Osteoblast (primary cell): ENCODE results near the gene IL10RA. TPM values are rescaled to one million over a fixed set of nuclear protein-coding genes. Genes with fewer than 3 reads are reported as not detected.

ENCODE experiments used
- DNase-seq: peaks from one replicate; pipeline ENCODE4 v3.0.0; 2011; ENCODE audit warnings: low spot score, mixed read lengths; ENCODE audit not compliant: insufficient read length; ENCODE audit errors: missing footprints
- H2AFZ ChIP-seq: 2 replicates; pipeline ENCODE4 v1.6.0; 2011; ENCODE audit warnings: mild to moderate bottlenecking, low read length
- H3K27ac ChIP-seq: 2 replicates; pipeline ENCODE4 v1.5.1; 2011; ENCODE audit warnings: mild to moderate bottlenecking, low read depth, low read length, moderate library complexity
- H3K27me3 ChIP-seq: 2 replicates; pipeline ENCODE4 v1.6.0; 2012; ENCODE audit warnings: mild to moderate bottlenecking, control low read depth, inconsistent platforms, low read length, moderate library complexity; ENCODE audit not compliant: insufficient read depth
- H3K36me3 ChIP-seq: 2 replicates; pipeline ENCODE4 v1.5.1; 2011; ENCODE audit warnings: mild to moderate bottlenecking, low read length, control low read depth, moderate library complexity; ENCODE audit not compliant: insufficient read depth
- H3K4me1 ChIP-seq: 2 replicates; pipeline ENCODE4 v1.5.1; 2011; ENCODE audit warnings: mild to moderate bottlenecking, low read length, control low read depth, moderate library complexity; ENCODE audit not compliant: insufficient read depth
- H3K4me2 ChIP-seq: 2 replicates; pipeline ENCODE4 v1.6.0; 2011; ENCODE audit warnings: mild to moderate bottlenecking, low read length; ENCODE audit not compliant: insufficient read depth
- H3K4me3 ChIP-seq: fragments of 200-600 bp; sonication (generic); 3 replicates; pipeline ENCODE4 v1.5.1; 2012; ENCODE audit warnings: mild to moderate bottlenecking, low read length, inconsistent platforms; ENCODE audit not compliant: insufficient read depth
- H3K79me2 ChIP-seq: 2 replicates; pipeline ENCODE4 v1.6.0; 2012; ENCODE audit warnings: mild to moderate bottlenecking, low read length, control low read depth, inconsistent platforms; ENCODE audit not compliant: insufficient read depth
- H3K9me3 ChIP-seq: 2 replicates; pipeline ENCODE4 v1.5.1; 2011; ENCODE audit warnings: low read depth, low read length, control low read depth
- H4K20me1 ChIP-seq: 2 replicates; pipeline ENCODE4 v1.6.0; 2012; ENCODE audit warnings: mild to moderate bottlenecking, low read length, control low read depth; ENCODE audit not compliant: insufficient read depth
- total RNA-seq: library from RNA; depleted of rRNA; stranded (reverse); fragments of >200 nt; gene quantifications from 2 replicates; pipeline ENCODE4 v1.2.3, GENCODE V29; 2012
- TF ChIP-seq, protein P1 (sequence below): IDR thresholded peaks from 2 replicates; pipeline ENCODE4 v1.5.1; 2011; ENCODE audit warnings: mild to moderate bottlenecking, low read depth, low read length, moderate library complexity; ENCODE audit errors: extremely low read depth

Gene IL10RA
- total RNA-seq, 1 donor, result 1.1 TPM

DNA sequence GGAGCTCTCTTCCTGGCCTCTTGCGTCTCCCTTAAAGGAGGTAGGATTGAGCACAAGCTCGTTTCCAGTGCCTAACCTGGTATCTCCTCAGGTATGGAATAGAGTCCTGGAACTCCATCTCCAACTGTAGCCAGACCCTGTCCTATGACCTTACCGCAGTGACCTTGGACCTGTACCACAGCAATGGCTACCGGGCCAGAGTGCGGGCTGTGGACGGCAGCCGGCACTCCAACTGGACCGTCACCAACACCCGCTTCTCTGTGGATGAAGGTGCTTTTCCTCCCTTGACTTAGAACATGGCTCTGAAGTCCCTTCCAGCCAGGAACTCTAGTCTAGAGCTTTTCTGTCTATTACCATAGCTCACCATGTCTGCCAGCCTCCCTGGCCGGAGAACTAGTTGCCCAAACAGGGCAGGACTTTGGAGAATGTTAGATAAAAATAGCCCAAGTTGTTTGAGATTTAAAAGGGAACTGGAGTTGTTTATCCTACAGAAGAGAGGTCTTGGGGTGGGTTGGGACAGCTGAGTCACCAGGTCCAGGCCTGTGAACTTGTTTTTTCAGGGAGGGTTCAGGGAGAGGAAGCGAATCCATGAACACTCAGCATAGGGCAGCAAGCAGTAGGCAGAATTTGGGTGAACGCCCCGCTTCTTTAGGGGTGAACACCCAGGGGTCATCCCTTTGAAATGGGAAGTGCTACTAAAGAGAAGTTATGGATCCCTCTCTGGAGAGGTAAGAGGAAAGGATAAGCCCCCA is 3.3 kb downstream of the IL10RA start:
- H2AFZ ChIP-seq, result no peak overlapping the region

DNA sequence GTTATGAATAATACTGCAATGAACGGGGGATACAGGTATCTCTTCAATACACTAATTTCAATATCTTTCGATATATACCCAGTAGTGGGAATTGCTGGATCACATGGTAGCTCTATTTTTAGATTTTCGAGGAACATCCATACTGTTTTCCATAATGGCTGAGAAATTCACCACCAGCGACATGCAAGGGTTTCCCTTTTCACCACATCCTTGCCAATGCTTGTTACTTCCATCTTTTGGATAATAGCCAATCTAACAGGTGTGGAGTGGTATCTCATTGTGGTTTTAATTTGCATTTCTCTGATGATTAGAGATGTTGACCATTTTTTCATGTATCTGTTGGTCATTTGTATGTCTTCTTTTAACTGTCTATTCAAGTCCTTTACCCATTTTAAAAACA is 5.9 kb downstream of the IL10RA start:
- H3K79me2 ChIP-seq, result no peaks in the 10 kb centered on the region
- no peak for DNase-seq
- H3K27ac ChIP-seq, result no peak overlapping the region
- no peak overlapping the region for H3K4me2 ChIP-seq
- H2AFZ ChIP-seq, result no peak overlapping the region
- H3K36me3 ChIP-seq, result no peaks in the 10 kb centered on the region
- H3K4me3 ChIP-seq, result no peak overlapping the region
- no peaks in the 10 kb centered on the region for H3K4me1 ChIP-seq
- H3K9me3 ChIP-seq, result no peaks in the 10 kb centered on the region
- TF ChIP-seq, protein P1, sequence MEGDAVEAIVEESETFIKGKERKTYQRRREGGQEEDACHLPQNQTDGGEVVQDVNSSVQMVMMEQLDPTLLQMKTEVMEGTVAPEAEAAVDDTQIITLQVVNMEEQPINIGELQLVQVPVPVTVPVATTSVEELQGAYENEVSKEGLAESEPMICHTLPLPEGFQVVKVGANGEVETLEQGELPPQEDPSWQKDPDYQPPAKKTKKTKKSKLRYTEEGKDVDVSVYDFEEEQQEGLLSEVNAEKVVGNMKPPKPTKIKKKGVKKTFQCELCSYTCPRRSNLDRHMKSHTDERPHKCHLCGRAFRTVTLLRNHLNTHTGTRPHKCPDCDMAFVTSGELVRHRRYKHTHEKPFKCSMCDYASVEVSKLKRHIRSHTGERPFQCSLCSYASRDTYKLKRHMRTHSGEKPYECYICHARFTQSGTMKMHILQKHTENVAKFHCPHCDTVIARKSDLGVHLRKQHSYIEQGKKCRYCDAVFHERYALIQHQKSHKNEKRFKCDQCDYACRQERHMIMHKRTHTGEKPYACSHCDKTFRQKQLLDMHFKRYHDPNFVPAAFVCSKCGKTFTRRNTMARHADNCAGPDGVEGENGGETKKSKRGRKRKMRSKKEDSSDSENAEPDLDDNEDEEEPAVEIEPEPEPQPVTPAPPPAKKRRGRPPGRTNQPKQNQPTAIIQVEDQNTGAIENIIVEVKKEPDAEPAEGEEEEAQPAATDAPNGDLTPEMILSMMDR, result no peak
- no peaks in the 10 kb centered on the region for H4K20me1 ChIP-seq
- peaks cover 6% of the 10 kb centered on the region for H3K27me3 ChIP-seq

More for the DNA sequence above, 3.3 kb downstream of the IL10RA start:
- TF ChIP-seq, protein P1, result no peak
- Histone ChIP-seq H3K79me2 (no peaks in the 10 kb centered on the region), H3K4me1 (no peaks in the 10 kb centered on the region), H3K36me3 (no peaks in the 10 kb centered on the region), H3K27me3 (peaks cover 23% of the 10 kb centered on the region), H4K20me1 (no peaks in the 10 kb centered on the region), H3K4me2 (no peak overlapping the region), H3K4me3 (no peak overlapping the region), H3K9me3 (no peaks in the 10 kb centered on the region), H3K27ac (no peak overlapping the region)
- no peak for DNase-seq

DNA sequence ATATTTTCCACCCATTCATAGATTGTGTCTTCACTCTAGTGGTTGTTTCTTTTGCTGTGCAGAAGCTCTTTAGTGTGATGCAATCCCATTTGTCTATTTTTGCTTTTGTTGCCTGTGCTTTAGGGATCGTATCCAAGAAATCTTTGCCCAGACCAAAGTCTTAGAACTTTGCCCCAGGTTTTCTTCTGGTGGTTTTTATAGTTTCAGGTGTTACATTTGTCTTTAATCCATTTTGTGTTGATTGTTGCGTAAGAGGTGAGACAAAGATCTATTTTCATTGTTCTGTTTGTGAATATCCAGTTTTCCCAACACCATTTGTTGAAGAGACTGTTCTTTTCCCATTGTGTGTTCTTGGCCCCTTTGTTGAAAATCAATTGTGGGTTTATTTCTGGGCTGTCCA is 6.4 kb downstream of the IL10RA start:
- no peak overlapping the region for H3K4me2 ChIP-seq
- H4K20me1 ChIP-seq, result no peaks in the 10 kb centered on the region
- H3K27ac ChIP-seq, result no peak overlapping the region
- DNase-seq, result no peak
- no peak overlapping the region for H3K4me3 ChIP-seq
- TF ChIP-seq, protein P1, result no peak
- H3K36me3 ChIP-seq, result no peaks in the 10 kb centered on the region
- H3K79me2 ChIP-seq, result no peaks in the 10 kb centered on the region
- H2AFZ ChIP-seq, result no peak overlapping the region
- H3K9me3 ChIP-seq, result no peaks in the 10 kb centered on the region
- H3K4me1 ChIP-seq, result no peaks in the 10 kb centered on the region
- H3K27me3 ChIP-seq, result peaks cover 1% of the 10 kb centered on the region

DNA sequence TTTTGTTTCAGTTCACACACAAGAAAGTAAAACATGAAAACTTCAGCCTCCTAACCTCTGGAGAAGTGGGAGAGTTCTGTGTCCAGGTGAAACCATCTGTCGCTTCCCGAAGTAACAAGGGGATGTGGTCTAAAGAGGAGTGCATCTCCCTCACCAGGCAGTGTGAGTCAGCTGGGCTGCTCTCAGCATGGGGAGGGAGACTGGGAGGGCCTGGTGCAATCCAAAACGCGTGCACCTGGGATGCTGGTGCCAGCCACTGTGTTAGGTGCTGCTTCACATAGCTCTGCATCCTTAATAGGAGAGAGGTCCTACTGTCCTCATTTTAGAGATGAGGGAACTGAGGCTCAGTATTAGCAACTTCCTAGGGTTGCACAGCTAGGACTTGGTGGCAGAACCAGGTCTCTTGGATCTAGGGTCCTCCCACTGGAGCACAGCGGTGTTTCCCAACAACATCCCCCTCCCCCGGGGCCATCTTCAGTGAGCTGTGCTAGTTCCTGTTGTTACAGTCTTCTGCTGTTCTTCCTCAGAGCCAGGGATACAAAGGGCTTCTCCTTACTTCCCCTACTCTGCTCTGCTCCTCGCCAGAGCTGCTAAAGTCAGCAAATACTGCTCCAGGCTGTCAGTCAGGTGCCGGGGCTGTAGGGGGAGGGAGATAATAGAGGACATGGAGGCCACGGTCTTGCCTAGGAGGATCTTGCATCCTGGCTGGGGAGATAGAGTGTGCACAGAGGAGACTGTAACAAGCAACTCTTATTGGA is 8.0 kb downstream of the IL10RA start:
- TF ChIP-seq, protein P1, result no peak
- Histone ChIP-seq H3K4me1 (no peaks in the 10 kb centered on the region), H3K36me3 (no peaks in the 10 kb centered on the region), H3K27ac (no peak overlapping the region), H4K20me1 (no peaks in the 10 kb centered on the region), H3K79me2 (no peaks in the 10 kb centered on the region), H3K4me2 (no peak overlapping the region), H3K4me3 (no peak overlapping the region), H2AFZ (no peak overlapping the region), H3K9me3 (no peaks in the 10 kb centered on the region), H3K27me3 (no peaks in the 10 kb centered on the region)
- no peak for DNase-seq
